GM23338 (cell line): ENCODE measurements around the gene RYR3.

Experiments used
- CREB1 ChIP-seq: fragments of 250-450 bp; sonication (Bioruptor Pico); IDR thresholded peaks from 2 replicates; pipeline ENCODE4 v1.5.0; 2020; ENCODE audit warnings: low read depth, mild to moderate bottlenecking, moderate library complexity
- CTCF ChIP-seq, 2 experiments: fragments of 200-600 bp in 1 of 2; sonication (generic) in 1 of 2; conservative IDR thresholded peaks; 2 replicates each; pipeline versions ENCODE4 v1.5.1 to v1.6.1; 2016 to 2017; ENCODE audit warnings: antibody characterized with exemption in 2 of 2, low read depth in 2 of 2, mild to moderate bottlenecking in 2 of 2, moderate library complexity in 1 of 2
- EZH2 ChIP-seq: fragments of 200-600 bp; sonication (generic); IDR thresholded peaks from one replicate; pipeline ENCODE4 v1.8.0; 2017; ENCODE audit warnings: antibody characterized with exemption, mild to moderate bottlenecking, low read depth; ENCODE audit not compliant: unreplicated experiment
- EZH2phosphoT487 ChIP-seq: fragments of 200-600 bp; sonication (generic); IDR thresholded peaks from one replicate; pipeline ENCODE4 v1.8.1; 2018; ENCODE audit warnings: antibody characterized with exemption; ENCODE audit not compliant: unreplicated experiment
- POLR2AphosphoS5 ChIP-seq: IDR thresholded peaks from 2 replicates; pipeline ENCODE4 v1.6.1; 2016; ENCODE audit warnings: antibody characterized with exemption, low read depth
- REST ChIP-seq: IDR thresholded peaks from one replicate; pipeline ENCODE4 v1.6.1; 2018; ENCODE audit warnings: antibody characterized with exemption; ENCODE audit not compliant: unreplicated experiment
- ZNF114 ChIP-seq: fragments of 250-450 bp; sonication (Bioruptor Pico); IDR thresholded peaks from 2 replicates; pipeline ENCODE4 v1.5.0; 2020; ENCODE audit warnings: mild to moderate bottlenecking, moderate library complexity

GRCh38 chr15:33716025-33716424 lies 405.3 kb downstream of the RYR3 start:
- TF ChIP-seq CTCF (conservative IDR thresholded peaks at IDR 0.05; ENCODE audit: low read depth in 2 of 2) (no peak), POLR2AphosphoS5 (no peak), EZH2 (no peak), EZH2phosphoT487 (no peak), REST (no peak), CREB1 (CRISPR knock-in tag) (no peak), ZNF114 (CRISPR knock-in tag) (no peak)
